GM19324 (cell line): Measurements from ENCODE around the gene ARID3B.
"Not testable (repeated sequence)": the region's sequence is repeated elsewhere in the genome, so short reads cannot be mapped to it uniquely, and the experiment has no call there.

Experiments used
- ATAC-seq: cut with Tn5 transposase; IDR thresholded peaks from one replicate; pipeline ENCODE4 v1.9.1; 2021; ENCODE audit warnings: mild to moderate bottlenecking, moderate library complexity; ENCODE audit not compliant: unreplicated experiment, low FRiP score

Gene ARID3B

DNA sequence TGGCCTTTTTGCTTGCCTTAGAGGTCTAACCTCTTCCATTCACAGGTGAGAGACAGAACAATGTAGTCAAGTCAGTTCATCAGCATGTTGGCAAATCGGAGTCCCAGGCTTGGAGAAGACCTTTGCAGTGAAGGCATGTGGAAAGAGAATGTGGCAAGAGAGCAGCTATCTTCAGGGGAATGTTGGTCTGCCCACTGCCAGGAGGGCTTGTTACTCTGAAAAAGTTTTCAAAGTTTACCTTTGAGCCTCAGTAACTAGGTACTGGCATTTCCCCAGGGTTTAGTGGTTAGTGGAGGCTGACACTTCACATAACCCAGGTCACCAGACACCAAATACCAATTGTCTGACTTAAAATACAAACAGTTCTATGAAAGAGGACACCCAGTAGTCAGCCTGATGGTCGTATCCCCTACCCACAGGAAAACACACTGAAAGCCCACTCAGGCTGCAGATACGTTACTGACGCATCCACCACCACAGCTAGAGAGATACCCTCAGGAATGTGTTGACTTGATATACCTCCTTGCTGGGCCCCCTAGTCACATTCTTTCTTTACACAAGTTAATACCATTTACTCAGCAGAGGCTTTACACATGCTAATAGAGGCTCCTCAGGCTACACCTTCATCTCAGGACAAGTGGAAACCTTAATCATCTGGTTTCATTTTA is 9.7 kb upstream of the ARID3B start:
- no peak for ATAC-seq

DNA sequence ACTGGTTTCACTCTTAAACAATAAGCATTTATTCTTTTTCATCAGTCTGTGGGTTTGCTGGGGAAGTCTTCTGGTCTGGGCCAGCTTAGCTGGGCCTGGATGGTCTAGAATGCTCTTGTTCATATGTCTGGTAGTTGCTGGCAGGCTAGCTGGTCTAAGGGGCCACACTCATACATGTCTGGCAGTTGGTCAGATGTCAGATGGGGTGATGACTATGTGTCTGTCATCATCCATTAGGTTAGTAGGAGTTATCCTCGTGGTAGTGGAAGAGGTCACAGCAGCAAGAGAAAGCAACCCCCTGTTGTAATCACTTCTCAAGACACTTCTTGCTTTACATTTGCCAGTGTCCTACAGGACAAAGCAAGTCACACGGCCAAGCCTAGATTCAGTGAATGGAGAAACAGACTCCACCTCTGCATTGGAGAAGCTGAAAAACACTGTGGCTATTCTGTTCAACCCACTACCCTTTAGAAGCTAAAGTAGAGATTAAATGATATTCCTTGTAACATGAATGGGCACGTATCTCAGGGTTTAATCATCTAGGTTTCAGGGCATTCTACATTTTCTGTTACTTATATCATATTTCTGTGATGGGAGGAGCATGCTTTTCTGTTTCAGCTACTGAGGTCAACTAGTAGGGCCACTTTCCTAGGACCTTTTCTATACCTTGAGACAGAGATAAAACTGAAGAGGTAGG is 5.5 kb upstream of the ARID3B start:
- ATAC-seq = no peak

GRCh38 chr15:74537736-74538135 is 3.3 kb upstream of the ARID3B start:
- no peak for ATAC-seq

- ATAC-seq = not testable (repeated sequence)
Measured at GRCh38 chr15:74539521-74539920, 1.5 kb upstream of the ARID3B start.

DNA sequence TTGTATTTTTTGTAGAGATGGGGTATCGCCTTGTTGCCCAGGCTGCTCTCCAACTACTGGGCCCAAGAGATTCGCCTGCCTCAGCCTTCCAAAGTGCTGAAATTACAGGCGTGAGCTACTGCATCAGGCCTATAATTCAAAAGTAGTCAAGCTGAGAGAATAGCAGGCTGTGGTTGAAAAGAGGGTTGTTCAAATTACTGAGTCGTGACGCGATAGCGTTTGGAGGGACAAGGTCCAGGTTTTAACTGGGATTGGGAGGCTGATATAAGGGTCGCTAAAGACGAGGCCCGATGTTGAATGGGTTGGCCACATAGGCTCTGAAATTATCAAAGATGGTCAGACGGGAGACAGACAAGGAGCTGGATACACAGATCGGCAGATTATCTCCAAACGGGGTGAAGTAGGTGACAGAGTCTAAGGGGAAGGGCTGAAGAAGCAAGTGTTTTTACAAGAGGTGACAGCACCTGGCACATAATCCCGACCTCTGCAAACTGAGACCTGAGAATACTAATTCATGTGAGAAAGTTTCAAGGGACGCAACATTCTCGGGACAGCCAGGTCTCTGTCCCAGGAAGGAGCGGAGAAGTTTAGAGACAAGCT is 759 bp upstream of the ARID3B start:
- no peak for ATAC-seq

- ATAC-seq = no peak
Measured at GRCh38 chr15:74541494-74542165, 610 bp downstream of the ARID3B start.

GRCh38 chr15:74542166-74543042 is 1.4 kb downstream of the ARID3B start:
- no peak for ATAC-seq

GRCh38 chr15:74543043-74543422 is 2.0 kb downstream of the ARID3B start:
- no peak for ATAC-seq

- no peak for ATAC-seq
Measured at GRCh38 chr15:74543583-74543982, 2.6 kb downstream of the ARID3B start.

DNA sequence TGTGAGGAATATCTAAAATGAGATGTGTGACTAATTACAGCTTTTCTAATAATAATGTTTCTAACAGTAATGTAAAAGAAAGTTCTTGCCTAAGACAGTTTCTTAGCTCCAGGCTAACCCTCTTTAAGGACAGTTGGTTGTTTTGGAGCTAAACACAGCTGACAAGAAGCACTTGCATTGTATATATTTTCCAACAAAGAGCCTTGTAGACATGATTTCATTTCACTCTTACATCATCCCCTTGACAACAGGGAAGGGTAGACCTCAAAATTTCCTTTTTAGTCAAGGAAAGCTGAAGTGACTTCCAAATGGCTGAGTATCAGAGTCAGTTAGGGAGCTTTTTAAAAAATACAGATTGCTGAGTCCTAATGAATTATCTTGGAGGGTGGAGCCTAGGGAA is 4.1 kb downstream of the ARID3B start:
- no peak for ATAC-seq

GRCh38 chr15:74545776-74546656 is 5.0 kb downstream of the ARID3B start:
- ATAC-seq = peak; percentile 40

DNA sequence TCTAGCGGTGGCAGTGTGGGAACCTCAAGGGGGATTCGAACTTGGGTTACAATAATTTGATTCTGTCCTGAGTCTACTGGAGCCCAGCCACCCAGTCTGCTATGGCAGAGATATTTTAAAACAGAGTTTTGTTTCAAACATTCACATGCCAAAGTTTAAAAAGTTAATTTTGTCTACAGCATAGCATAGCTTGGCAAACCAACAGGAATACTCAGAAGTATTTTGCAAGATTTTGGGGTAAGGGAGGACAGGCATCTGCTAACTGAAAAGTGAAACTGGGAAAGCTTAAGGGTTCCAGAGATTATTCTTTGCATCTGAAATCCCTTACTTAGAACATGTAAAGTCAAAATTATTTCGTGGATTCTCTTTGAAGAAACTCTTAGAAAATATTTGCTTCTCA is 6.6 kb downstream of the ARID3B start:
- ATAC-seq = no peak

GRCh38 chr15:74548241-74548640 is 7.2 kb downstream of the ARID3B start:
- no peak for ATAC-seq

- ATAC-seq = no peak
Measured at GRCh38 chr15:74549816-74550215, 8.8 kb downstream of the ARID3B start.

- no peak for ATAC-seq
Measured at GRCh38 chr15:74551714-74552113, 10.7 kb downstream of the ARID3B start.

- ATAC-seq = no peak
Measured at GRCh38 chr15:74552773-74553441, 11.9 kb downstream of the ARID3B start.

DNA sequence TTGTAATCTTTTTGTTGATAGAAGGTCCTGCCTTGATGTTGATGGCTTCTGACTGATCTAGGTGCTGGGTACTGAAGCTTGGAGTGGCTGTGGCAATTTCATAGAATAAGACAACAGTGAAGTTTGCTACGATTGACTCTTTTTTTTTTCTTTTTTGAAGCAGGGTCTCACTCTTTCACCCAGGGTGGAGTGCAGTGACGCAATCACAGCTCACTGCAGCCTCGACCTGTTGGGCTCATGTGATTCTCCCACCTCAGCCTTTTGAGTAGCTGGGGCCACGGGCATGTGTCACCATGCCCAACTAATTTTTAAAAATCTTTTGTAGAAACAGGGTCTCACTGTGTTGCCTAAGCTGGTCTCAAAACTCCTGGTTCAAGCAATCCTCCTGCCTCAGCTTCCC is 14.2 kb downstream of the ARID3B start:
- no peak for ATAC-seq

DNA sequence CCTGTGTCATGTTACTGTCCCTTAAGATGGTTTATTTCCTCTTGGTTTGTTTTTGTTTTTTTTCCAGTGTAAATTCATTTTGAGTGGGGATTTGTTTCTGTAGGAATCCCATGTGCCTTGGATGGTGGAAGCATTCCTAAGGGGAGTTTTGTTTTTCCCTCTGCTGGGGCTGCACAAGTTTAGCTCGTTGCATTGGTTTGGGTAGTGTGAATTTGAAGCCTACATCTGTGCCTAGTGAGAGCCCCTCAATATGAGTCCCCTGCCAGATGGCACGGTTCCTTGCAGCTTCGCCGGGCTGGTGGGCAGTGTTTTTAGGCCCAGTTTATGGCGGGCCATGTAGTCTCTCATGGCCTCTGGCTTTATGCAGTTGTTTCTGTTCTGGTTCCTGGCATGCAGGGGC is 17.7 kb downstream of the ARID3B start:
- ATAC-seq = no peak

DNA sequence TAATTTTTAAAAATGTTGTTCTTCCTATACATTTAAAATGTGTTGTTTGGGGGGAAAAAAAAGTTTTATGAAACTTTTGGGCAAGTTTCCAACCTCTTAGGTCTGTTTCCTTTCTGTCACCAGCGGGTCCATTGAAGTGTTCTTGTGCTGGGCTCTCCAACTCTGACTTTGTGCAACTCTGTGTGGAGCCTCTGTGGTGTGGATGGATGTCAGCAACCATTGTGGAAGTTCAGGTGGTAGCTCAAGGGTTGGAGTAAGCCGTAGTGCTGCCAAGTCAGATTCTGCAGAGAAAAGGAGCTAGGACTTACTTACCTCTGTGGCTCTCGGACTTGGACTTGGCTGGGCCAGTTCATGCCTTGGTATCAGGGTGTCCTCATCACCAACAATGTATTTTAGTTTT is 22.4 kb downstream of the ARID3B start:
- ATAC-seq = no peak
